ENCODE results near the gene SRD5A1. TPM values are rescaled to one million over a fixed set of nuclear protein-coding genes. Genes with fewer than 3 reads are reported as not detected.
A peak's percentile ranks its signal among the peaks of the same experiment; 100 is the strongest.

Gene SRD5A1
- total RNA-seq, 1 donor from 2014 or later, result 16.2 TPM

GRCh38 chr5:6649186-6649585, 15.9 kb downstream of the SRD5A1 start:
- Histone ChIP-seq H3F3A (ENCODE audit: low read depth) (no peaks in the 10 kb centered on the region), H3K79me2 (ENCODE audit: low read depth) (peaks cover 47% of the 10 kb centered on the region), H2AFZ (replicated peaks) (no peak overlapping the region), H3K27me3 (no peaks in the 10 kb centered on the region), H4K20me1 (ENCODE audit: low read depth) (no peaks in the 10 kb centered on the region), H3K4me2 (peak overlapping the region; percentile 66), H3K9me3 (ENCODE audit: low read depth) (no peaks in the 10 kb centered on the region), H3K36me3 (no peaks in the 10 kb centered on the region), H3K9ac (no peak overlapping the region), H3K4me3 (no peak overlapping the region), H3K4me1 (peaks cover 10% of the 10 kb centered on the region), H3K27ac (no peak overlapping the region)
- H3K4me1 Mint-ChIP-seq, result no peaks in the 10 kb centered on the region
- no peaks in the 10 kb centered on the region for H3K27me3 Mint-ChIP-seq (ENCODE audit: insufficient read depth, low read depth)
- no peak overlapping the region for H3K4me3 Mint-ChIP-seq
- H3K36me3 Mint-ChIP-seq, result peaks cover 15% of the 10 kb centered on the region
- peak; percentile 52 for DNase-seq (ENCODE audit: low spot score)
- TF ChIP-seq EZH2phosphoT487 (IDR thresholded peaks at IDR 0.05), result no peak
- no peak for TF ChIP-seq EZH2 (IDR thresholded peaks at IDR 0.05)
- no peak for TF ChIP-seq CTCF (IDR thresholded peaks at IDR 0.05)
- no peak overlapping the region for H3K27ac Mint-ChIP-seq
- H3K9me3 Mint-ChIP-seq, result peaks cover 5% of the 10 kb centered on the region

- DNase-seq (ENCODE audit: low spot score), result no peak
- no peak overlapping the region for H3K27ac Mint-ChIP-seq
- Histone ChIP-seq H3K9me3 (ENCODE audit: low read depth) (no peaks in the 10 kb centered on the region), H3K4me2 (no peak overlapping the region), H3K27me3 (no peaks in the 10 kb centered on the region), H3K36me3 (no peaks in the 10 kb centered on the region), H3F3A (ENCODE audit: low read depth) (no peaks in the 10 kb centered on the region), H3K4me1 (peaks cover 10% of the 10 kb centered on the region), H4K20me1 (ENCODE audit: low read depth) (no peaks in the 10 kb centered on the region), H3K9ac (no peak overlapping the region), H3K4me3 (no peak overlapping the region), H3K27ac (no peak overlapping the region), H2AFZ (replicated peaks) (no peak overlapping the region), H3K79me2 (ENCODE audit: low read depth) (peaks cover 47% of the 10 kb centered on the region)
- H3K27me3 Mint-ChIP-seq (ENCODE audit: insufficient read depth, low read depth), result no peaks in the 10 kb centered on the region
- H3K4me3 Mint-ChIP-seq, result no peak overlapping the region
- H3K36me3 Mint-ChIP-seq, result peaks cover 12% of the 10 kb centered on the region
- H3K4me1 Mint-ChIP-seq, result no peaks in the 10 kb centered on the region
- H3K9me3 Mint-ChIP-seq, result peaks cover 5% of the 10 kb centered on the region
- no peak for TF ChIP-seq CTCF (IDR thresholded peaks at IDR 0.05)
- TF ChIP-seq EZH2 (IDR thresholded peaks at IDR 0.05), result no peak
- TF ChIP-seq EZH2phosphoT487 (IDR thresholded peaks at IDR 0.05), result no peak
Measured at GRCh38 chr5:6649681-6650080, 16.4 kb downstream of the SRD5A1 start.

- no peak overlapping the region for H3K4me3 Mint-ChIP-seq
Measured at GRCh38 chr5:6652025-6652424, 18.8 kb downstream of the SRD5A1 start.

More at GRCh38 chr5:6652025-6652424, 18.8 kb downstream of the SRD5A1 start:
- H3K9me3 ChIP-seq (ENCODE audit: low read depth), result no peaks in the 10 kb centered on the region
- TF ChIP-seq EZH2phosphoT487 (IDR thresholded peaks at IDR 0.05) (no peak), EZH2 (IDR thresholded peaks at IDR 0.05) (no peak), CTCF (IDR thresholded peaks at IDR 0.05) (no peak)
- H3K27ac Mint-ChIP-seq, result no peak overlapping the region
- no peak overlapping the region for H3K9ac ChIP-seq
- H3K9me3 Mint-ChIP-seq, result peaks cover 5% of the 10 kb centered on the region
- no peaks in the 10 kb centered on the region for H4K20me1 ChIP-seq (ENCODE audit: low read depth)
- H3K27me3 ChIP-seq, result no peaks in the 10 kb centered on the region
- peaks cover 34% of the 10 kb centered on the region for H3K79me2 ChIP-seq (ENCODE audit: low read depth)
- no peaks in the 10 kb centered on the region for H3K4me1 Mint-ChIP-seq
- no peak overlapping the region for H3K4me2 ChIP-seq
- H3K27me3 Mint-ChIP-seq (ENCODE audit: insufficient read depth, low read depth), result no peaks in the 10 kb centered on the region
- no peak overlapping the region for H3K27ac ChIP-seq
- H3K4me1 ChIP-seq, result peaks cover 10% of the 10 kb centered on the region
- DNase-seq (ENCODE audit: low spot score), result no peak
- H3K4me3 ChIP-seq, result no peak overlapping the region
- H2AFZ ChIP-seq (replicated peaks), result no peak overlapping the region
- no peaks in the 10 kb centered on the region for H3F3A ChIP-seq (ENCODE audit: low read depth)
- no peaks in the 10 kb centered on the region for H3K36me3 ChIP-seq
- peaks cover 27% of the 10 kb centered on the region for H3K36me3 Mint-ChIP-seq

Measured in neural progenitor cell (in vitro differentiated cells).